PC-3 (cell line): Measurements from ENCODE around the gene LYL1. TPM values are rescaled to one million over a fixed set of nuclear protein-coding genes. Genes with fewer than 3 reads are reported as not detected.
A peak's percentile ranks its signal among the peaks of the same experiment; 100 is the strongest.

ENCODE experiments used
- ATAC-seq: fragments of 200-7000 bp; cut with Tn5 transposase; 2 replicates; pipeline ENCODE4 v1.9.1; 2020; ENCODE audit warnings: mild to moderate bottlenecking, moderate library complexity
- BruUV-seq: library from RNA; stranded (reverse); fragments of 400-500 nt; replicated peaks from 2 replicates; lab custom pipeline; 2021; lab: Mats Ljungman, UMichigan
- CTCF ChIA-PET: fragments of 300-600 bp; sonication (Branson Sonifier 250); formaldehyde crosslinking; loops from one replicate; lab custom pipeline; 2022; ENCODE audit warnings: antibody characterized with exemption; lab: Charles Lee
- POLR2A ChIA-PET: fragments of 300-600 bp; sonication (Branson Sonifier 250); formaldehyde crosslinking; loops from one replicate; lab custom pipeline; 2022; ENCODE audit warnings: antibody characterized with exemption; ENCODE audit not compliant: unreplicated experiment; lab: Charles Lee
- DNase-seq: peaks from one replicate; pipeline ENCODE4 v3.0.0-alpha.2; 2015
- H2AFZ ChIP-seq: fragments of 300-600 bp; sonication (generic); 2 replicates; pipeline ENCODE4 v1.6.0; 2016; ENCODE audit warnings: antibody characterized with exemption, low read length
- H3F3A ChIP-seq: fragments of 300-600 bp; sonication (generic); one replicate; pipeline ENCODE4 v1.6.0; 2017; ENCODE audit warnings: antibody characterized with exemption, low read length, control low read depth, mild to moderate bottlenecking; ENCODE audit not compliant: unreplicated experiment
- H3K27ac ChIP-seq: fragments of 300-600 bp; sonication (generic); 2 replicates; pipeline ENCODE4 v1.5.1; 2016; ENCODE audit warnings: mild to moderate bottlenecking, low read length
- H3K27me3 ChIP-seq: fragments of 300-600 bp; sonication (generic); 2 replicates; pipeline ENCODE4 v1.6.1; 2016; ENCODE audit warnings: low read length, mixed read lengths
- H3K36me3 ChIP-seq: fragments of 300-600 bp; sonication (generic); 2 replicates; pipeline ENCODE4 v1.6.1; 2016; ENCODE audit warnings: low read depth, mixed run types, low read length, mixed read lengths
- H3K4me1 ChIP-seq: fragments of 300-600 bp; sonication (generic); 2 replicates; pipeline ENCODE4 v1.5.1; 2016; ENCODE audit warnings: low read length; ENCODE audit not compliant: insufficient read depth
- H3K4me2 ChIP-seq: fragments of 300-600 bp; sonication (generic); 2 replicates; pipeline ENCODE4 v1.6.0; 2016; ENCODE audit warnings: low read length
- H3K4me3 ChIP-seq: fragments of 300-600 bp; sonication (generic); 2 replicates; pipeline ENCODE4 v1.5.1; 2016; ENCODE audit warnings: mild to moderate bottlenecking, low read length, mixed read lengths
- H3K79me2 ChIP-seq: fragments of 300-600 bp; sonication (generic); 2 replicates; pipeline ENCODE4 v1.6.1; 2017; ENCODE audit warnings: low read length, mixed read lengths
- H3K9ac ChIP-seq: fragments of 300-600 bp; sonication (generic); 2 replicates; pipeline ENCODE4 v1.6.0; 2016; ENCODE audit warnings: mild to moderate bottlenecking, low read length
- H3K9me2 ChIP-seq: fragments of 300-600 bp; sonication (generic); replicated peaks from 2 replicates; pipeline ENCODE4 v1.6.1; 2016; ENCODE audit warnings: mixed run types, low read length, mixed read lengths
- H3K9me3 ChIP-seq: fragments of 300-600 bp; sonication (generic); 2 replicates; pipeline ENCODE4 v1.6.1; 2016; ENCODE audit warnings: low read length, mixed read lengths
- H4K20me1 ChIP-seq: fragments of 300-600 bp; sonication (generic); 2 replicates; pipeline ENCODE4 v1.6.1; 2016; ENCODE audit warnings: low read length, mixed read lengths
- EZH2 ChIP-seq: fragments of 300-600 bp; sonication (generic); IDR thresholded peaks from one replicate; pipeline ENCODE4 v1.6.1; 2017; ENCODE audit warnings: antibody characterized with exemption, mild to moderate bottlenecking, low read length; ENCODE audit not compliant: unreplicated experiment
- EZH2phosphoT487 ChIP-seq: fragments of 300-600 bp; sonication (generic); IDR thresholded peaks from 2 replicates; pipeline ENCODE4 v1.6.1; 2018; ENCODE audit warnings: mild to moderate bottlenecking, antibody characterized with exemption, low read length, borderline replicate concordance
- intact Hi-C: fragments of 100-400 bp; cut with micrococcal nuclease; formaldehyde crosslinking; loops from 2 replicates; pipeline ENCODE4 v1.9.0; 2023
- total RNA-seq: library from RNA; depleted of rRNA; stranded (reverse); fragments of >200 nt; gene quantifications from 2 replicates; pipeline ENCODE4 v1.2.3, GENCODE V29; 2014
- TF ChIP-seq, protein P1 (sequence below): fragments of 300-600 bp; sonication (generic); conservative IDR thresholded peaks from 2 replicates; pipeline ENCODE4 v1.5.1; 2017; ENCODE audit warnings: antibody characterized with exemption, low read depth, mild to moderate bottlenecking, low read length

The LYL1 gene
- total RNA-seq, 1 experiment from 2014 or later = 3.3 TPM

DNA sequence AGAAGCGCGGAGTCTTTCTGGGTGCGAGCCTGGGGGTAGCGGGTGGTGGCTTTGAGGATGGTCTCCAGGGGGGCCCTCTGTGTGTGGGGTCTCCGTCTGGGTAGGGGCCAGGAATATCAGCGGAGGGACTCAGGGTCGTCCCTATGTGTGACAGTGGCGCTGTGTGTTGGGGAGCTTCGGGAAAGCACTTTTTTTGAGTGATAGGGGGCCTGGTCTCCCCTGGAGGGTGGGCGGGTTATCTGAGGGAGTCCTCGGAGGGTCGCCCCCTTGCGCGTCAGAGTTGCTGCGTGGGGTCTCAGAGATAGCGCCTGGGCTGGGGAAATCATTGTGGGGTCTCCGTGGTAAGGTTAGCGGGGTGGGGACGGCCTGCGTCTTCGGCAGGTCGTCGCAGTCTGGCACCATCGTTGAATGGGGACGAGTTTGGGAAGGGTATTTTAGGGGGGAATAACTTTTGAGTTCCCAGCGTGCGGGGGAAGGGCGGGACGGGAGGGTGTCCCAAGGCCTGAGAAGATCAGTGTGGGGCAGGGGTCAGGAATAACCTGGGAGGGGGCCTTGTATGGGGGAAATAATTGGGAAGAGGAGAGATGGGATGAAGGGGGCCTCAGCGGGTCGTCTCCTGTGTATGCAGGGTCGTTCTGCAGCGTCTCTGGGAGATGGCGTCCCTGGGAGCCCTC is 48.4 kb upstream of the LYL1 start:
- CTCF ChIA-PET = interaction anchor here (0.6 kb wide), 1 partner anchor 92 kb away, joined by 3 read pairs; no protein-coding TSS in a partner anchor
- H3K36me3 ChIP-seq = peaks cover 14% of the 10 kb centered on the region
- peaks cover 17% of the 10 kb centered on the region for H4K20me1 ChIP-seq
- DNase-seq = no peak
- no peak for ATAC-seq
- H3K4me1 ChIP-seq = peaks cover 16% of the 10 kb centered on the region
- peak overlapping the region; percentile 66 for H3K27ac ChIP-seq
- TF ChIP-seq EZH2 = no peak
- TF ChIP-seq, protein P1, sequence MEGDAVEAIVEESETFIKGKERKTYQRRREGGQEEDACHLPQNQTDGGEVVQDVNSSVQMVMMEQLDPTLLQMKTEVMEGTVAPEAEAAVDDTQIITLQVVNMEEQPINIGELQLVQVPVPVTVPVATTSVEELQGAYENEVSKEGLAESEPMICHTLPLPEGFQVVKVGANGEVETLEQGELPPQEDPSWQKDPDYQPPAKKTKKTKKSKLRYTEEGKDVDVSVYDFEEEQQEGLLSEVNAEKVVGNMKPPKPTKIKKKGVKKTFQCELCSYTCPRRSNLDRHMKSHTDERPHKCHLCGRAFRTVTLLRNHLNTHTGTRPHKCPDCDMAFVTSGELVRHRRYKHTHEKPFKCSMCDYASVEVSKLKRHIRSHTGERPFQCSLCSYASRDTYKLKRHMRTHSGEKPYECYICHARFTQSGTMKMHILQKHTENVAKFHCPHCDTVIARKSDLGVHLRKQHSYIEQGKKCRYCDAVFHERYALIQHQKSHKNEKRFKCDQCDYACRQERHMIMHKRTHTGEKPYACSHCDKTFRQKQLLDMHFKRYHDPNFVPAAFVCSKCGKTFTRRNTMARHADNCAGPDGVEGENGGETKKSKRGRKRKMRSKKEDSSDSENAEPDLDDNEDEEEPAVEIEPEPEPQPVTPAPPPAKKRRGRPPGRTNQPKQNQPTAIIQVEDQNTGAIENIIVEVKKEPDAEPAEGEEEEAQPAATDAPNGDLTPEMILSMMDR = no peak
- TF ChIP-seq EZH2phosphoT487 = no peak
- H3K79me2 ChIP-seq = peaks cover 64% of the 10 kb centered on the region
- peaks cover 11% of the 10 kb centered on the region for H3F3A ChIP-seq
- peak overlapping the region; percentile 90 for H3K9ac ChIP-seq
- H2AFZ ChIP-seq = peak overlapping the region; percentile 50
- no peaks in the 10 kb centered on the region for H3K9me2 ChIP-seq
- TSS peak; percentile 33 for BruUV-seq
- no peaks in the 10 kb centered on the region for H3K27me3 ChIP-seq
- H3K9me3 ChIP-seq = no peaks in the 10 kb centered on the region
- peak overlapping the region; percentile 98 for H3K4me2 ChIP-seq
- POLR2A ChIA-PET = no interaction called here
- H3K4me3 ChIP-seq = peak overlapping the region; percentile 83
- intact Hi-C loops = loop anchor here (1.0 to 5.0 kb wide), 3 partner anchors 12 to 49 kb away; partner anchors contain the start of gene LYL1

DNA sequence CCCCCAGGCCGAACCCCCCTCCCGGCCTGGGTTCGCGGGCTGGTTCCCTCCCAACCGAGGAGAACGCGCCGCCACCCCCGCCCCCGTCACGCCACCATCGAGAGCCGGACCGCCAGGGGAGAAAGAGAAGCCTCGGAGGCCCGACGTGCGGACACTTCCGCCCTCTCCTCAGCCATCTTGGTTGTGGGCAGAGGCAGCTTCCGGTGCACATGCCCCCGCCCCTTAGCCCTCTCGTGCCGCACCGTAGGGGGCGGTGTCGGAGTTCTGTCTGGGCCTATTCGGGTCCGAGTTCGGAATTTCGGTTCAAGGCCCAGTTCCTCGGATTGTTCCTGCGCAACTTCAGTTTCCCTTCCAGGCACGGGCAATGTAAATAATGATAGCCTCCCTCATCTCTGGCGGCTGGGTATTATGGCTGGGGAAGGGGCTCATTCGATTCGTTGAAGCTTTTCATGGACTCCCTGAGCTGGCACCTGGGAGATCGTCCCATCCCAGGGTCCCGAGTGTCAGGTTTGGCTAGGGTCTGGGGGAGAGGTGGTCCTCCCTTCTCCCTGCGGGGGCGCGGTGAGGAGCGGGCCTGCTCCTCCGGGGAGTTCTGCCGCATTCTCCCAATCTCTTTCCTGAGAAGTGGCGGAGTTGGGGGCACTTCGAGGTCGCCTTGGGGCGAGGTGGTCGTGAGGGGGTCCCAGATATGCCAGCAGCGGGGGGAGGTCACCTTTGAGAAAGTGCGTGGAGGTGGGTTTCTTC is 47.7 kb upstream of the LYL1 start, which contains the start of the genes IER2 and STX10:
Gene IER2 (plus strand): TSS at position 225 of the 744 bp plus-strand sequence. CDS start 2,776 bp downstream, outside the sequence.
Gene STX10 (minus strand): TSS at position 189 of the 744 bp plus-strand sequence. CDS start 202 bp downstream, outside the sequence.
- peak within 1 kb of the TSS; percentile 80 for H2AFZ ChIP-seq
- peak within 1 kb of the TSS; percentile 90 for H3K9ac ChIP-seq
- peaks cover 7% of the 10 kb centered on the region for H3F3A ChIP-seq
- H4K20me1 ChIP-seq = peaks cover 17% of the 10 kb centered on the region
- POLR2A ChIA-PET = interaction anchor here (0.6 kb wide), 1 partner anchor 173 kb away, joined by 3 read pairs; no protein-coding TSS in a partner anchor
- H3K9me3 ChIP-seq = no peaks in the 10 kb centered on the region
- DNase-seq (peak; percentile 97), ATAC-seq (peak; percentile 41)
- H3K4me2 ChIP-seq = peak within 1 kb of the TSS; percentile 98
- TF ChIP-seq, protein P1 = peak; percentile 70
- TF ChIP-seq EZH2 = no peak
- no TSS peak for BruUV-seq
- peak within 1 kb of the TSS; percentile 66 for H3K27ac ChIP-seq
- no peaks in the 10 kb centered on the region for H3K27me3 ChIP-seq
- peaks cover 63% of the 10 kb centered on the region for H3K79me2 ChIP-seq
- peaks cover 14% of the 10 kb centered on the region for H3K36me3 ChIP-seq
- peak within 1 kb of the TSS; percentile 83 for H3K4me3 ChIP-seq
- H3K9me2 ChIP-seq = no peaks in the 10 kb centered on the region
- intact Hi-C loops = loop anchor here (1.0 to 5.0 kb wide), 2 partner anchors 33 to 48 kb away; partner anchors contain the start of gene LYL1
- CTCF ChIA-PET = interaction anchor here (0.5 to 0.8 kb wide), 3 partner anchors 13 to 92 kb away, joined by 3 read pairs; no protein-coding TSS in a partner anchor
- H3K4me1 ChIP-seq = peaks cover 11% of the 10 kb centered on the region; the same call in 1 of the 2 replicates
